B cell (primary cell): ENCODE data around the gene PRRG2. TPM values are rescaled to one million over a fixed set of nuclear protein-coding genes. Genes with fewer than 3 reads are reported as not detected.

Experiments
- ATAC-seq: fragments of 200-7000 bp; cut with Tn5 transposase; one replicate; pipeline ENCODE4 v1.10.0; 2021; ENCODE audit warnings: low read depth, mild to moderate bottlenecking, moderate number of reproducible peaks, moderate library complexity
- CTCF ChIA-PET: fragments of 350-600 bp; sonication (Branson Sonifier 250); formaldehyde crosslinking; loops from one replicate; lab custom pipeline; 2021; ENCODE audit warnings: antibody characterized with exemption, inconsistent platforms; lab: Charles Lee
- POLR2A ChIA-PET: fragments of 350-600 bp; sonication (Branson Sonifier 250); formaldehyde crosslinking; loops from one replicate; lab custom pipeline; 2021; ENCODE audit warnings: antibody characterized with exemption; lab: Charles Lee
- DNase-seq: peaks from one replicate; pipeline ENCODE4 v3.0.0; 2013
- H2AFZ ChIP-seq: 2 replicates; pipeline ENCODE4 v1.6.1; 2012; ENCODE audit warnings: mild to moderate bottlenecking, low read depth, low read length; ENCODE audit not compliant: insufficient read depth, poor library complexity, severe bottlenecking
- H3K27ac ChIP-seq, 2 donors: 1 replicate in 1 of 2; 2 replicates in 1 of 2; pipeline ENCODE4 v1.5.1; 2012 to 2013; ENCODE audit warnings: low read length in 2 of 2, mild to moderate bottlenecking in 2 of 2, moderate library complexity in 1 of 2
- H3K27me3 ChIP-seq, 4 experiments: fragments of 200-600 bp in 1 of 4; sonication (generic) in 1 of 4; replicated peaks in 1 of 4; 1 replicate in 2 of 4; 2 replicates in 2 of 4; pipeline versions ENCODE4 v1.6.1 to v1.7.0; 2013 to 2016; ENCODE audit warnings: low read length in 3 of 4, mild to moderate bottlenecking in 2 of 4, mixed read lengths in 1 of 4, moderate library complexity in 1 of 4; ENCODE audit not compliant: insufficient read depth in 4 of 4, control insufficient read depth in 3 of 4; ENCODE audit errors: control extremely low read depth in 1 of 4
- H3K36me3 ChIP-seq, 2 experiments: replicated peaks in 1 of 2; 1 replicate in 1 of 2; 2 replicates in 1 of 2; pipeline versions ENCODE4 v1.6.1 to v1.7.1; 2013; ENCODE audit warnings: low read length in 1 of 2; ENCODE audit not compliant: insufficient read depth in 2 of 2, control insufficient read depth in 1 of 2; ENCODE audit errors: control extremely low read depth in 1 of 2, extremely low read depth in 1 of 2
- H3K4me1 ChIP-seq, 2 donors: fragments of 200-600 bp in 1 of 2; sonication (generic) in 1 of 2; 1 replicate in 1 of 2; 2 replicates in 1 of 2; pipeline versions ENCODE4 v1.5.1 to v1.6.1; 2013 to 2017; ENCODE audit warnings: low read length in 2 of 2; ENCODE audit not compliant: control insufficient read depth in 2 of 2, insufficient read depth in 2 of 2
- H3K4me2 ChIP-seq: replicated peaks from 2 replicates; pipeline ENCODE3; 2012; ENCODE audit warnings: mild to moderate bottlenecking, low read depth, low read length; ENCODE audit not compliant: poor library complexity, severe bottlenecking
- H3K4me3 ChIP-seq, 5 experiments: fragments of 200-600 bp in 1 of 5; sonication (generic) in 1 of 5; 1 replicate in 3 of 5; 2 replicates in 2 of 5; pipeline versions ENCODE4 v1.5.1 to v1.7.0; 2011 to 2016; ENCODE audit warnings: low read length in 4 of 5, mild to moderate bottlenecking in 4 of 5, low read depth in 2 of 5, control low read depth in 1 of 5, moderate library complexity in 1 of 5; ENCODE audit not compliant: insufficient read depth in 1 of 5; ENCODE audit errors: control extremely low read depth in 1 of 5, extremely low read depth in 1 of 5
- H3K79me2 ChIP-seq: fragments of 200-600 bp; sonication (generic); one replicate; pipeline ENCODE4 v1.6.0; 2016; ENCODE audit warnings: low read length; ENCODE audit not compliant: control insufficient read depth, insufficient read depth
- H3K9ac ChIP-seq: fragments of 200-600 bp; sonication (generic); 2 replicates; pipeline ENCODE4 v1.6.1; 2017; ENCODE audit warnings: mild to moderate bottlenecking, low read length, moderate library complexity
- H3K9me3 ChIP-seq, 3 donors: one replicate each; pipeline versions ENCODE4 v1.6.1 to v1.7.1; 2013; ENCODE audit warnings: low read length in 2 of 3; ENCODE audit not compliant: control insufficient read depth in 2 of 3, insufficient read depth in 1 of 3; ENCODE audit errors: control extremely low read depth in 1 of 3
- H4K20me1 ChIP-seq: 2 replicates; pipeline ENCODE4 v1.6.0; 2012; ENCODE audit warnings: mild to moderate bottlenecking, low read length; ENCODE audit not compliant: insufficient read depth, control insufficient read depth, poor library complexity, severe bottlenecking
- H3K27ac Mint-ChIP-seq: one replicate; pipeline ENCODE4 v1.8.0; 2021; ENCODE audit warnings: mixed read lengths
- H3K27me3 Mint-ChIP-seq: one replicate; pipeline ENCODE4 v1.8.0; 2021; ENCODE audit warnings: mixed read lengths
- H3K4me1 Mint-ChIP-seq: one replicate; pipeline ENCODE4 v1.8.0; 2021; ENCODE audit warnings: mixed read lengths
- H3K4me3 Mint-ChIP-seq: one replicate; pipeline ENCODE4 v1.8.0; 2021; ENCODE audit warnings: mixed read lengths
- H3K9me3 Mint-ChIP-seq: one replicate; pipeline ENCODE4 v1.8.0; 2022; ENCODE audit warnings: mixed read lengths; ENCODE audit not compliant: insufficient read depth
- CTCF ChIP-seq: fragments of 200-600 bp; IDR thresholded peaks from one replicate; pipeline ENCODE4 v1.8.0; 2022; ENCODE audit warnings: antibody characterized with exemption, mild to moderate bottlenecking
- EZH2 ChIP-seq: IDR thresholded peaks from 2 replicates; pipeline ENCODE4 v1.6.1; 2012; ENCODE audit warnings: borderline replicate concordance, low read depth, mild to moderate bottlenecking, moderate library complexity, low read length; ENCODE audit not compliant: insufficient read depth, poor library complexity, severe bottlenecking
- WGBS: methylation state at CpG from one replicate; pipeline ENCODE4 v1.1.5; 2013; ENCODE audit warnings: missing lambda C conversion rate; ENCODE audit not compliant: insufficient coverage; 5-methylcytosine and 5-hydroxymethylcytosine counted together
- intact Hi-C: fragments of 100-400 bp; cut with micrococcal nuclease; formaldehyde crosslinking; loops from one replicate; pipeline ENCODE4 v1.10.0; 2022
- polyA plus RNA-seq: library from polyadenylated mRNA; depleted of rRNA; stranded (reverse); fragments of >200 nt; gene quantifications from 2 replicates; pipeline ENCODE4 v1.2.3, GENCODE V29; 2012
- total RNA-seq, 2 donors: library from RNA; stranded (reverse); fragments of 120-200 nt in 1 of 2; gene quantifications; 1 replicate in 1 of 2; 2 replicates in 1 of 2; pipeline versions ENCODE4 v1.2.3 to v1.2.4, GENCODE V29; 2013 to 2022

The PRRG2 gene
- total and polyA plus RNA-seq, 2 donors (not counting 1 experiment from before 2014, with no cell fraction given), result 1.1 to 4.4 TPM

GRCh38 chr19:49596954-49597702 is 16.0 kb downstream of the PRRG2 start:
- H2AFZ ChIP-seq, result no peak overlapping the region
- no peaks in the 10 kb centered on the region for H3K27me3 Mint-ChIP-seq
- H3K36me3 ChIP-seq, result peaks cover 2 to 45% of the 10 kb centered on the region in 2 experiments
- peaks cover 16 to 19% of the 10 kb centered on the region in 2 donors for H3K4me1 ChIP-seq
- H3K4me1 Mint-ChIP-seq, result peaks cover 22% of the 10 kb centered on the region
- H3K79me2 ChIP-seq, result peaks cover 95% of the 10 kb centered on the region
- H3K27ac Mint-ChIP-seq, result no peak overlapping the region
- H3K9me3 Mint-ChIP-seq, result no peaks in the 10 kb centered on the region
- H3K4me3 Mint-ChIP-seq, result no peak overlapping the region
- ATAC-seq, result no peak
- POLR2A ChIA-PET, result interaction anchor here (0.6 kb wide), 1 partner anchor 43 kb away, joined by 8 read pairs; the partner anchor contains the start of gene RRAS
- no peak for DNase-seq
- no peaks in the 10 kb centered on the region for H3K9me3 ChIP-seq
- intact Hi-C loops, result no loop called here
- no peak overlapping the region for H3K4me2 ChIP-seq
- CTCF ChIA-PET, result no interaction called here
- H3K27me3 ChIP-seq, result no peaks in the 10 kb centered on the region
- no peak overlapping the region for H3K27ac ChIP-seq
- no peak overlapping the region for H3K4me3 ChIP-seq
- WGBS, result 98% methylated on average over 65 of the region's 65 CpGs
- no peak for TF ChIP-seq EZH2
- TF ChIP-seq CTCF, result no peak
- peaks cover 98% of the 10 kb centered on the region for H4K20me1 ChIP-seq
- no peak overlapping the region for H3K9ac ChIP-seq

- TF ChIP-seq EZH2 (no peak), CTCF (no peak)
- intact Hi-C loops, result no loop called here
- Mint-ChIP-seq H3K27me3 (no peaks in the 10 kb centered on the region), H3K9me3 (no peaks in the 10 kb centered on the region), H3K4me3 (no peak overlapping the region), H3K27ac (no peak overlapping the region), H3K4me1 (peaks cover 16% of the 10 kb centered on the region)
- peaks cover 2 to 46% of the 10 kb centered on the region in 2 experiments for H3K36me3 ChIP-seq
- H3K4me3 ChIP-seq, result no peak overlapping the region
- no peak overlapping the region for H3K9ac ChIP-seq
- H3K4me2 ChIP-seq, result no peak overlapping the region
- H3K4me1 ChIP-seq, result peaks cover 13 to 14% of the 10 kb centered on the region in 2 donors
- DNase-seq, result no peak
- ChIA-PET CTCF (no interaction called here), POLR2A (no interaction called here)
- no peaks in the 10 kb centered on the region for H3K9me3 ChIP-seq
- WGBS, result 96% methylated on average over 29 of the region's 29 CpGs
- no peak overlapping the region for H2AFZ ChIP-seq
- no peaks in the 10 kb centered on the region for H3K27me3 ChIP-seq
- H3K79me2 ChIP-seq, result peaks cover 95% of the 10 kb centered on the region
- H4K20me1 ChIP-seq, result peaks cover 98% of the 10 kb centered on the region
- H3K27ac ChIP-seq, result no peak overlapping the region
- no peak for ATAC-seq
Measured at GRCh38 chr19:49597703-49597974, 16.5 kb downstream of the PRRG2 start.
